GM12878 (cell line): ENCODE data around the gene OFD1. TPM values are rescaled to one million over a fixed set of nuclear protein-coding genes. Genes with fewer than 3 reads are reported as not detected.

Source experiments
- ATF7 ChIP-seq: fragments of 450-650 bp; IDR thresholded peaks from 2 replicates; pipeline ENCODE4 v1.6.1; 2016; ENCODE audit warnings: low read depth, mild to moderate bottlenecking
- BCL11A ChIP-seq: IDR thresholded peaks from 2 replicates; pipeline ENCODE4 v1.6.1; 2011; ENCODE audit warnings: low read depth, low read length
- BHLHE40 ChIP-seq, 2 experiments: fragments of 450-650 bp in 1 of 2; IDR thresholded peaks; 2 replicates each; pipeline ENCODE4 v1.6.1; 2011 to 2017; ENCODE audit warnings: low read depth in 2 of 2, borderline replicate concordance in 1 of 2, improper control_type of control experiment in 1 of 2, low read length in 1 of 2, mild to moderate bottlenecking in 1 of 2
- BMI1 ChIP-seq: fragments of 450-650 bp; IDR thresholded peaks from 2 replicates; pipeline ENCODE4 v1.6.1; 2016; ENCODE audit warnings: mild to moderate bottlenecking, moderate library complexity, borderline replicate concordance
- CEBPB ChIP-seq, 2 experiments: fragments of 150-350 bp in 1 of 2; IDR thresholded peaks; 2 replicates each; pipeline ENCODE4 v1.6.1; 2012 to 2014; ENCODE audit warnings: low read depth in 2 of 2, low read length in 2 of 2, borderline replicate concordance in 1 of 2, inconsistent platforms in 1 of 2
- CHD2 ChIP-seq: IDR thresholded peaks from 2 replicates; pipeline ENCODE4 v1.6.1; 2011; ENCODE audit warnings: low read depth, low read length, improper control_type of control experiment, borderline replicate concordance
- DPF2 ChIP-seq: fragments of 450-650 bp; IDR thresholded peaks from 2 replicates; pipeline ENCODE4 v1.6.1; 2017; ENCODE audit warnings: mild to moderate bottlenecking
- EED ChIP-seq: sonication (generic); IDR thresholded peaks from 2 replicates; pipeline ENCODE4 v1.6.1; 2016; ENCODE audit warnings: antibody characterized with exemption, low read depth
- ETV6 ChIP-seq, 2 experiments: fragments of 450-650 bp in 1 of 2; IDR thresholded peaks in 1 of 2; conservative IDR thresholded peaks in 1 of 2; 2 replicates each; pipeline ENCODE4 v1.6.1; 2014; ENCODE audit warnings: antibody characterized with exemption in 1 of 2, borderline replicate concordance in 1 of 2, low read depth in 1 of 2, mild to moderate bottlenecking in 1 of 2, moderate library complexity in 1 of 2
- FOS ChIP-seq: IDR thresholded peaks from 3 replicates; pipeline ENCODE4 v1.6.1; 2011; ENCODE audit warnings: borderline replicate concordance; ENCODE audit not compliant: insufficient read length; ENCODE audit errors: extremely low read depth
- HDGF ChIP-seq: fragments of 450-650 bp; IDR thresholded peaks from 2 replicates; pipeline ENCODE4 v1.6.1; 2016; ENCODE audit warnings: antibody characterized with exemption
- IKZF1 ChIP-seq: fragments of 450-650 bp; conservative IDR thresholded peaks from 2 replicates; pipeline ENCODE4 v1.6.1; 2017; ENCODE audit warnings: antibody characterized with exemption, mild to moderate bottlenecking
- IRF4 ChIP-seq: IDR thresholded peaks from 2 replicates; pipeline ENCODE4 v1.6.1; 2011; ENCODE audit warnings: low read depth, low read length
- LARP7 ChIP-seq: fragments of 450-650 bp; IDR thresholded peaks from 2 replicates; pipeline ENCODE4 v1.6.1; 2017; ENCODE audit warnings: mild to moderate bottlenecking
- MEF2A ChIP-seq: IDR thresholded peaks from 2 replicates; pipeline ENCODE4 v1.6.1; 2011; ENCODE audit warnings: low read depth, mild to moderate bottlenecking, low read length, moderate library complexity; ENCODE audit not compliant: insufficient read depth
- MTA2 ChIP-seq: fragments of 450-650 bp; IDR thresholded peaks from 2 replicates; pipeline ENCODE4 v1.6.1; 2016; ENCODE audit warnings: low read depth, mild to moderate bottlenecking, moderate library complexity
- NBN ChIP-seq: fragments of 450-650 bp; IDR thresholded peaks from 2 replicates; pipeline ENCODE4 v1.6.1; 2016
- NFIC ChIP-seq: IDR thresholded peaks from 2 replicates; pipeline ENCODE4 v1.6.1; 2012; ENCODE audit warnings: low read depth, mild to moderate bottlenecking, inconsistent platforms, low read length, moderate library complexity
- POLR2AphosphoS5 ChIP-seq: IDR thresholded peaks from 2 replicates; pipeline ENCODE4 v1.6.1; 2011; ENCODE audit warnings: mild to moderate bottlenecking, low read length, inconsistent platforms
- RB1 ChIP-seq: fragments of 450-650 bp; formaldehyde crosslinking; IDR thresholded peaks from 2 replicates; pipeline ENCODE4 v1.6.1; 2017; ENCODE audit warnings: mild to moderate bottlenecking, borderline replicate concordance
- RUNX3 ChIP-seq: IDR thresholded peaks from 2 replicates; pipeline ENCODE4 v1.6.1; 2012; ENCODE audit warnings: low read length, inconsistent platforms
- SMARCA5 ChIP-seq: fragments of 450-650 bp; IDR thresholded peaks from 2 replicates; pipeline ENCODE4 v1.6.1; 2017; ENCODE audit warnings: mild to moderate bottlenecking
- SP1 ChIP-seq: IDR thresholded peaks from one replicate; pipeline ENCODE4 v1.6.1; 2011; ENCODE audit warnings: low read depth, low read length
- SREBF2 ChIP-seq: IDR thresholded peaks from 2 replicates; pipeline ENCODE4 v1.6.1; 2012; ENCODE audit warnings: mild to moderate bottlenecking, low read length
- STAT1 ChIP-seq: fragments of 450-650 bp; conservative IDR thresholded peaks from 2 replicates; pipeline ENCODE4 v1.6.1; 2014; ENCODE audit warnings: antibody characterized with exemption, mild to moderate bottlenecking
- TBL1XR1 ChIP-seq: IDR thresholded peaks from 2 replicates; pipeline ENCODE4 v1.6.1; 2012; ENCODE audit warnings: low read depth, low read length, improper control_type of control experiment
- ZNF274 ChIP-seq: IDR thresholded peaks from one replicate; pipeline ENCODE4 v1.8.0; 2011; ENCODE audit not compliant: insufficient read length, insufficient read depth
- polyA plus RNA-seq, 11 experiments: library from polyadenylated mRNA; depleted of rRNA in 4 of 11; unstranded in 6 of 11; stranded (reverse) in 5 of 11; fragments of >200 nt; fragmentation: Nextera tagmentation in 4 of 11; fragmentation: Illumina TruSeq in 1 of 11; extraction: Ambion mirVana in 4 of 11; extraction: Trizol in 1 of 11; gene quantifications; 1 replicate in 1 of 11; 2 replicates in 10 of 11; pipeline versions ENCODE4 v1.2.1 to v1.2.3, GENCODE V29; 2011 to 2016; ENCODE audit warnings: inconsistent platforms in 2 of 11, missing spikeins in 2 of 11, low read depth in 1 of 11
- total RNA-seq, 4 experiments: library from RNA; depleted of rRNA in 3 of 4; stranded (reverse); fragments of >200 nt in 3 of 4; fragmentation: Illumina TruSeq in 1 of 4; extraction: Trizol in 1 of 4; gene quantifications; 2 replicates each; pipeline versions ENCODE4 v1.2.1 to v1.2.3, GENCODE V29; 2013 to 2021
- TF ChIP-seq, protein P1 (sequence below): IDR thresholded peaks from 2 replicates; pipeline ENCODE4 v1.6.1; 2011; ENCODE audit warnings: borderline replicate concordance, low read depth, mild to moderate bottlenecking, moderate library complexity, low read length; ENCODE audit not compliant: insufficient read depth, poor library complexity, severe bottlenecking
- TF ChIP-seq, protein P2 (sequence below): IDR thresholded peaks from 2 replicates; pipeline ENCODE4 v1.6.1; 2011; ENCODE audit warnings: borderline replicate concordance, low read depth, mild to moderate bottlenecking, moderate library complexity, mixed read lengths, low read length; ENCODE audit not compliant: insufficient read depth; ENCODE audit errors: extremely low read length
- TF ChIP-seq, protein P3 (sequence below): fragments of 450-650 bp; IDR thresholded peaks from 2 replicates; pipeline ENCODE4 v1.6.1; 2017; ENCODE audit warnings: low read depth, mild to moderate bottlenecking, moderate library complexity

The OFD1 gene
- total and polyA plus RNA-seq, 10 of the 15 experiments (the other 5 are each of a cell fraction or from before 2014, with no cell fraction given) = 22.4 to 77.2 (median 34.1) TPM

DNA sequence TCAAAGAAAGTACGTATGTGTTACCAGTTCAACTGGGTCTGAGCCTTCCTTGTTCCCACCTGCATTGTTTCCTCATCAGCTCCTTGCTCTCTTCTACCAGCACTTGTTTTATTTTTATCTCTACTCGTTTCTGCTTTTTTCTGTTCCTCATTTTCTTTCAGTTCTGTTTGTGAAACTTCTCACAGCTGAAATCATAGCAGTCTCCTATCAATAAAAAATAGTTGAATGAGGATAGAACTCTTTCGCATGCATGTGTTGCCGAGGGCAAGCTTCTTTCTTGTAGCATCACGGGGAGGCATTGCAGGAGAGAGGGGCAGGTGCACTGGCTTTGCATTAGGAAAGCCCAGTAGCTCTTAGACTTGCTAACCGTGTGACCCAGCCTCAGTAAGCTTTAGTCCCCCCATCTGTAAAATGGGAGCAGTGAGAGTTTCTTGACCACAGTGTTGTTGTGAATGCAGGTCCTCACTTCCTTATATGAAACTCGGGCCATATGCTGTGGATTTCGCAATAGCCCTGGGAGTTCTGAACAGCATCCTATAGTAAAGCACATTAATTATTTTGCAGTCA, 24.7 kb downstream of the OFD1 start (continued):
- TF ChIP-seq BHLHE40 (IDR thresholded peaks at IDR 0.05; ENCODE audit: borderline replicate concordance in 1 of 2, low read depth in 2 of 2, low read length in 1 of 2) (peak; percentile 32 to 63; a peak in 2 of 4 replicates), BCL11A (0 out of 2 replicates have a peak, but pooled peaks have one; percentile 39), LARP7 (no peak), BMI1 (peak; percentile 31; the same call in 1 of the 2 replicates), SREBF2 (no peak), NFIC (peak; percentile 86), CHD2 (0 out of 2 replicates have a peak, but pooled peaks have one; percentile 18), DPF2 (peak; percentile 72), MTA2 (peak; percentile 79), TBL1XR1 (no peak), ETV6 (conservative IDR thresholded peaks at IDR 0.05 in 1 of 2, IDR thresholded peaks at IDR 0.05 in 1 of 2; ENCODE audit: borderline replicate concordance in 1 of 2, low read depth in 1 of 2) (peak in 1 of 2 experiments; percentile 18; a peak in 1 of 4 replicates), RB1 (no peak), IKZF1 (peak; percentile 82), FOS (no peak), ZNF274 (no peak), SP1 (peak; percentile 24), EED (peak; percentile 74), HDGF (0 out of 2 replicates have a peak, but pooled peaks have one; percentile 22), ATF7 (peak; percentile 64), STAT1 (no peak), IRF4 (0 out of 2 replicates have a peak, but pooled peaks have one; percentile 16), MEF2A (peak; percentile 78), SMARCA5 (peak; percentile 86; the same call in 1 of the 2 replicates), CEBPB (IDR thresholded peaks at IDR 0.05; ENCODE audit: borderline replicate concordance in 1 of 2, low read depth in 2 of 2, low read length in 2 of 2) (peak; percentile 40 to 88; a peak in 2 of 4 replicates), RUNX3 (peak; percentile 60; the same call in 1 of the 2 replicates), NBN (peak; percentile 76), POLR2AphosphoS5 (no peak)
- TF ChIP-seq, protein P1, sequence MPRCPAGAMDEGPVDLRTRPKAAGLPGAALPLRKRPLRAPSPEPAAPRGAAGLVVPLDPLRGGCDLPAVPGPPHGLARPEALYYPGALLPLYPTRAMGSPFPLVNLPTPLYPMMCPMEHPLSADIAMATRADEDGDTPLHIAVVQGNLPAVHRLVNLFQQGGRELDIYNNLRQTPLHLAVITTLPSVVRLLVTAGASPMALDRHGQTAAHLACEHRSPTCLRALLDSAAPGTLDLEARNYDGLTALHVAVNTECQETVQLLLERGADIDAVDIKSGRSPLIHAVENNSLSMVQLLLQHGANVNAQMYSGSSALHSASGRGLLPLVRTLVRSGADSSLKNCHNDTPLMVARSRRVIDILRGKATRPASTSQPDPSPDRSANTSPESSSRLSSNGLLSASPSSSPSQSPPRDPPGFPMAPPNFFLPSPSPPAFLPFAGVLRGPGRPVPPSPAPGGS = no peak
- TF ChIP-seq, protein P2, sequence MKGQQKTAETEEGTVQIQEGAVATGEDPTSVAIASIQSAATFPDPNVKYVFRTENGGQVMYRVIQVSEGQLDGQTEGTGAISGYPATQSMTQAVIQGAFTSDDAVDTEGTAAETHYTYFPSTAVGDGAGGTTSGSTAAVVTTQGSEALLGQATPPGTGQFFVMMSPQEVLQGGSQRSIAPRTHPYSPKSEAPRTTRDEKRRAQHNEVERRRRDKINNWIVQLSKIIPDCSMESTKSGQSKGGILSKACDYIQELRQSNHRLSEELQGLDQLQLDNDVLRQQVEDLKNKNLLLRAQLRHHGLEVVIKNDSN = no peak
- TF ChIP-seq, protein P3, sequence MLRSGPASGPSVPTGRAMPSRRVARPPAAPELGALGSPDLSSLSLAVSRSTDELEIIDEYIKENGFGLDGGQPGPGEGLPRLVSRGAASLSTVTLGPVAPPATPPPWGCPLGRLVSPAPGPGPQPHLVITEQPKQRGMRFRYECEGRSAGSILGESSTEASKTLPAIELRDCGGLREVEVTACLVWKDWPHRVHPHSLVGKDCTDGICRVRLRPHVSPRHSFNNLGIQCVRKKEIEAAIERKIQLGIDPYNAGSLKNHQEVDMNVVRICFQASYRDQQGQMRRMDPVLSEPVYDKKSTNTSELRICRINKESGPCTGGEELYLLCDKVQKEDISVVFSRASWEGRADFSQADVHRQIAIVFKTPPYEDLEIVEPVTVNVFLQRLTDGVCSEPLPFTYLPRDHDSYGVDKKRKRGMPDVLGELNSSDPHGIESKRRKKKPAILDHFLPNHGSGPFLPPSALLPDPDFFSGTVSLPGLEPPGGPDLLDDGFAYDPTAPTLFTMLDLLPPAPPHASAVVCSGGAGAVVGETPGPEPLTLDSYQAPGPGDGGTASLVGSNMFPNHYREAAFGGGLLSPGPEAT = peak; percentile 74
